NCI-H2081 treated with DMSO at 0.1 percent for 48 hours (cell line): ENCODE measurements around the gene C5orf22.
"Not testable (repeated sequence)": the region's sequence is repeated elsewhere in the genome, so short reads cannot be mapped to it uniquely, and the experiment has no call there.

ENCODE experiments used
- DNase-seq: peaks from one replicate; lab custom pipeline; 2025; lab: John Stamatoyannopoulos, UW

The C5orf22 gene

GRCh38 chr5:31531888-31532547, at the start of gene C5orf22, which contains the start of gene DROSHA:
C5orf22 (plus strand) TSS chr5:31532301; CDS start chr5:31532393, 92 bp downstream.
DROSHA (minus strand) TSS chr5:31532093; CDS start chr5:31529059, 3,034 bp downstream.
- DNase-seq: peak; percentile 98

DNA sequence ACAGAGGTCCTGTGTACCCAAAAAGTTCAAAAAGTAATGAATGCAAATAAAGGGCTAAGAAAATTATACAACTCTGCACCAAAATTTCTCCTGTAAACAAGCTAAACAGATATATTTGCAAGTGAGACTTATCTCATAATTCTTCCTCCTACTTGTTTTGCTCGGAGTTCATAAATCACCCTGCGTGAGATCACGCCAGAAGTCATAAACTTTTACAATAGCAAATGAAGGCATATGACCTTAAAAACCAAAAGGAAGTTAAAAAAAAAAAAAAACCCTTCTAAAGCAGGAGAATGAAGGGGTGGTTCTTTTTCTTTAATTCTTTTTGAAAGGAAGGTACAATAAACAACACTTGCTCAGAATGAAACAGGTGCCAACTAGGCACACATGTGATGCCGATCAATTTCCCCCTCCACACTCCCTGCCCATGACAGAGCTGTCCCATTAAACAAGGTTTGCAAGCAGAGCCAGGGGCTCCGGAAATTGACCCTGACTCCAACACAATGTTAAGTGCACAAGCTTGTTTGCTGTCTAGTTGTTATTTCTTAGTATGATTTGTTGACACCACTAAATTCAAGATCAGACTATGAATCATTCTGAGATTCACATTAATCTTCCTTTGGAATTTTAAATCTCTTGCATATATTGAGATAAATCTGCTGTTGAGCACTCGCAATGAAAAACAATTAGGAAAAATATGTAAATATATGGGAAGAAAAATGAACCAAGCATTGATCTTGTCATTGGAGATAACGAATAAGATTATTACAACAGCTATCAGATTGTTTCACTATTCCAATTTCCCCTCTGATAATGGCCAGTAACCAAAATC, 46.5 kb upstream of the C5orf22 start:
- no peak for DNase-seq

GRCh38 chr5:31486441-31486840, 45.7 kb upstream of the C5orf22 start:
- no peak for DNase-seq

GRCh38 chr5:31487506-31487905, 44.6 kb upstream of the C5orf22 start:
- DNase-seq: no peak

DNA sequence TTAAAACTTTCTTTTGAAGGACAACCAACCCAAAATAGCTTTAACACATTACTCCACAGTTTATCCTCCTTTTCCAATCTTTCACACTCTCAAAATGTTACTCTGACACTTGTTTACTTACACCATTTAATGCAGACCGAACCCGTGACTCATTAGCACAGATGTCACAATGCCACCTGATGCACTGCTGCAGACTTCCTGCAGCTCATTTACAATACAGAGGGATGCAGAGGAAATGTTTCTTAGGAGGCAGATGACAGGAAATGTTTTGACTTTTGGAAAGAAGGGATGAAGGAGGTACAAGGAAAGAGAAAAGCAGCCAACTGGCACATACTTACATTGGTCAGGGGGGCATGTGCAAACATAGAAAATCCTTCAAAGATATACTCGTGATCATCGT, 39.2 kb upstream of the C5orf22 start:
- DNase-seq: peak; percentile 32

- DNase-seq: no peak
These were observed 36.8 kb upstream of the C5orf22 start for GRCh38 chr5:31495336-31495735.

DNA sequence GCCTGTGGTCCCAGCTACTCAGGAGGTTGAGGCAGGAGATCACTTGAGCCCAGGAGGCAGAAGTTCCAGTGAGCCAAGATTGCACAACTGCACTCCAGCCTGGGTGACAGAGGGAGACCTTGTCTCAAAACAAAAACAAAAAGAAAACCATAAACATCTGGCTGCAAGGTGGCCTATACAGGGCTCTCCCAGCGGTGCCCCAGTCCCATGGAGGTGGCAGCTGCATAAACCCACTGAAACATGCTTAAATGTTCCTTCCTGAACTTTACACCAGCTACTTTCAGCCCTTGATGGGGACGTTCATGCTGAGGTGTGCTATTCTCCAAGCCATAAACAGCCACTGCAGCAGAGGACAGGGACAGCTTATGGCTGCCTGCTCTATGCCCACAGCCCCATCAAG, 35.8 kb upstream of the C5orf22 start:
- no peak for DNase-seq

- no peak for DNase-seq
These were observed 35.2 kb upstream of the C5orf22 start for GRCh38 chr5:31496891-31497290.

- no peak for DNase-seq
These were observed 31.8 kb upstream of the C5orf22 start for GRCh38 chr5:31500256-31500655.

DNA sequence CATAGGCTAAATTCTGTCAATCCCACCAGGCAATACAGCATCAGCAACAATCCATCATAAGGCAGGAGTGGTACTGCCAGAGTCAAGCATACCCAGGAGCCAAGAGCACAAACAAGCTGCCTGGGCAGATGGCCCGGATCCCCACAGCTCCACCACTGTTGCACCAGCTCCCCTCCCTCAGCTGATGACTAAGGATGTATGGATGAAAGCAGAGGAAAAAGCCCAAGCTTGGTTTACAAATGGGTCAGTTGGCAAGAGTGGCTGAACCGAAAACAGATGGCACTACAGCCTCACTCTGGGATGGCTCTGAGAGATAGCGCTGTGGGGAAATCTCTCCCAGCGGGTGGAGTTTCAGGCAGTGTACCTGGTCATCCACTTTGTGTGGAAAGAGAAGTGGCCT, 29.6 kb upstream of the C5orf22 start:
- DNase-seq: no peak

DNA sequence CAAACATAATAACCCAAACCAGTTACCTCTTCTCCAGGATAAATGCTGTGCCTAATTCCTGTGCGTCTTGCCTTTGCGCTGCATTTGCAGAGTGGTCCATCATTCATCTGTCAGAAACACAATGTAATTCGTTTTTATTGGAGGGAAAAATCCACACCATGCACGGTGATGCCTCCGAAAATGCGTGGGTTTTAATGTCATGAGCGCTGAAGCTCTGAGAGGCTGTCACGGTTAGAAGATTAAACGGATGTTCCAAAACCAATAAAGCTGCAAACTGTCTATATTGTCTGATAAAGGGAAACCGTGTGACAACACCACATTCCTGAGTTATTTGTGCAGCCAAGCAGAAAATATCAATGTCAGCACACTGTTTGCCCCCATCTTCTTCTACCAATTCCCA, 27.6 kb upstream of the C5orf22 start:
- DNase-seq: no peak

- DNase-seq: no peak
These were observed 20.8 kb upstream of the C5orf22 start for GRCh38 chr5:31511305-31511704.

DNA sequence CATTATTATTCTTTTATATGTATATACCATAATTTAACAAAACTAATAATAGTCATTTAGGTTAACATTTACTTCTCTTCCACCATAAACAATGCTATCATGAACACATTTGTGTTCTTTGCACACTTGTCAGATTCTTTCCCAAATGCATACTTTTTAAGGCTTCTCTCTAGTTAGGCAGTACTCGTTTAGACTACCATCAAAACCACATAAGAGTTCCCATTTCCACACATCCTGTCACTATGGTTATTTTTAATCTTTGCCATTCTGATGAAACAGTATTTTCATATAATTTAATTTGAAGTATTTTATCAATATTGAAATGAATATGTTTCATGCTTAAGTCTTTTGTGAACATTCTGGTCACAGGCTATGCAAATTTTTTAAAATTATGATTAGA, 15.3 kb upstream of the C5orf22 start:
- DNase-seq: no peak

DNA sequence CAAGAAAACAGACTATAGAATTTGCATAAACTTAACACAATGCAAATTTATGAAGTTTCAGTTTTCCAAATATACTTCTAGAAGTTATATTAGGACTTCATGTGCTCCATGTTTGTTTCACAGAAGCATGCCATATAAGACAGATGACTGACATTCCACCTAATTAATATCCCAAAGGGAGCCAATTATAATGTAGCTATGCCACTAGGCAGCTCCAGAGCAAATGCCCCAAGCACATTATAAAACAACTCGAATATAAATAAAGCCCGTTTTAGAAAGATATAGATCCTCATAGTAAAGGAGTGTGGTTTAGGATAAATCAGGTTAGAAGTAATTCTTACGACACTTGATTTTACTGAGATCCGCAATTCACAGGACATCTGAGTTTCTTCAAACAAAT, 9.1 kb upstream of the C5orf22 start:
- DNase-seq: no peak

DNA sequence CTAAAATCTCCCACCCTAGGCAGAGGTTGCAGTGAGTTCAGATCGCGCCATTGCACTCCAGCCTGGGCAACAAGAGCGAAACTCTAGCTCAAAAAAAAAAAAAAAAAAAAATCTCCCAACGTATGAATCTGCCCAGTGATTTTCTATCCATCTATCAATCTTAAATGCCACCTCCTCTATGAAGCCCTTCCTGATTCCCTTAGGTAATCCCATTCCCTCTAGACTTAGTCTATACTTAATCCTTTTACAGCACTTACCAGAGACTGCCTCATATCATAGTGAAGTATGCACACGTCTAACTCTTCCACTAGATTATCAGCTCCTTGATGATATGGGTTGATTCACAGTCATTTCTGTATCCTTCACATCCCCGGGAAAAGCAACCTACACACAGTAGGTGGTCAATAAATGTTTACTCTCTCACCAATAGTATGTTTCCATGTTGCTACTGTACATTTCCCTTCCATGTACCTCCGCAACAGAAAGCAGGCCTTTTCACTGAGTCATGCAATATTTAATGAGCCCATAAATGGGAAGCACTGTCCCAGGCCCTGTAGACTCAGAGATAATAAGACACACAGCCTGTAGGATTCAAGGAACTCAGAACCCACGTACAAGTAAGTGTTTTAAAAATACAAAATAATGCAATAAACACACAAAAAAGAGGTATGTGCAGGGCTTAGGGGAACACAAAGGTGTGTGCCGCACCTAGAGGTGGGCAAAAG, 1.4 kb upstream of the C5orf22 start:
- no peak for DNase-seq

- DNase-seq: no peak
These were observed 586 bp upstream of the C5orf22 start for GRCh38 chr5:31531543-31531887.

GRCh38 chr5:31534527-31535046, 2.5 kb downstream of the C5orf22 start:
- no peak for DNase-seq

GRCh38 chr5:31536873-31537272, 4.8 kb downstream of the C5orf22 start:
- no peak for DNase-seq

DNA sequence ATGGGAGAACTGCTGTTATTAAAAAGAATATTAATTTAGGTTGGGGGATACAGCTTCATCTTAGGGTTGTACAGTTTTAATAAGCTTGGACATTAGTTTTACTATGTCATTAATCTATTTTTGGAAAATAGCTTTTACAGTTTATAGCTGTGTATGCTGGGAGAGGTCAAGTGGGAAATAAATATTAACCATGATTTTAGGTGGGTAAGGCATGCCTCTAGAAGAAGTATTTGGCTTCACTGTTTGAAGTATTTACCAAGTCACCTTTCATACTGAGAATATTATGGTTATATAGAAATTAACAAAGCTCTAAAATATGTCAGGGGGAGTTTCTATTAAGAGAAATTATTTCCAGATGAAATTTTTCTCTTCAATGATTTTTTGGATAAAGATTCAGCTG, 5.2 kb downstream of the C5orf22 start:
- no peak for DNase-seq

DNA sequence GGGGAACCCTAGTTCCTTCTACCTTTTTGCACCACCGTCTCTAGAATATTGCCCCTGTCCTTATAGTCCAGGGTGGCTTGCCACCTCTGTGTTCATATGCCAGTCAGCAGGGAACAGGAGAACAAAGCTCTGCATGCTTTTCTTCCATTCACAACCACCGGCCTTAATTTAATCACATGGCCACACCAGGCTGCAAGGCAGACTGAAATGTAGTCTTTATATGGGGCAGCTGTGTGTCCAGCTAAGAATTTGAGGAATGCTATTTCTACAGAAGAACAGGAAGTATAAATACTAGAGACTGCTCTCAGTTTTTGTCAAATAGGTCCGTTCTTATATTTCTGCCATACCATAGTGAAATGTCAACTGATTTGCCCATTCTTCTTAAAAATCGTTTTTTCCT, 5.8 kb downstream of the C5orf22 start:
- DNase-seq: no peak

DNA sequence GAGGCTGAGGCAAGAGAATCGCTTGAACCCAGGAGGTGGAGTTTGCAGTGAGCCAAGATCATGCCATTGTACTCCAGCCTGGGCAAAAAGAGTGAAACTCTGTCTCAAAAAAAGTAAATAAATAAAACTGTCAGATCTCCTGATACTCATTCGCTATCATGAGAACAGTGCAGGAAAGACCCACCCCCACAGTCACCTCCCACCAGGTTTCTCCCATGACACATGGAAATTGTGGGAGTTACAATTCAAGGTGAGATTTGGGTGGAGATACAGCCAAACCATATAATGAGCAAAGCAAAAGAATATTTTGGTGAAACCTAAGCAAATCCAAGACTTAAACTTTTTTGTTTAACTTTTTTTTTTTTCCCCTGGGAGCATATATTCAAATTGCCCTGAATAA, 17.0 kb downstream of the C5orf22 start:
- not testable (repeated sequence) for DNase-seq

DNA sequence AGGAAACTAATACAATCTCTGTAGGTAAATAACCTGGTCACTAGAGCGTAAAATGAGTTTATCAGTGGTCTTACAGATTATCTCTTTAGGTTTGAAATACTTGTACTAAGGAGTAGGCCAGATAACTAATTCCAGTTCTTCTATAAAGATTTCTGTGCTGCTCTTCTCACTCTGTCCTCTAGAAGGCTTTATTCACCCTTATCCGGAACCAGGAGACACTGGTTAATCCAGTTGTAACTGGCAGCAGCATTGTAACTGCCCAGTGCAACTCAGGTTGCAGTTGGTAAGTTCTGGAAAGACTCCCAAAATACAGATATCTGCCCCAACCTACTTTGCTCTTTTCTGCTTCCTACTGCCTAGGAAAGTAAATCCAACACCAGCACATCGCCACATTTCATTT, 19.8 kb downstream of the C5orf22 start:
- DNase-seq: no peak

- DNase-seq: no peak
These were observed 21.8 kb downstream of the C5orf22 start for GRCh38 chr5:31553863-31554262.
